Activated CD8-positive, alpha-beta memory T cell treated with anti-CD3 and anti-CD28 coated beads, Interleukin-2, amount 10 ng/mL, durations not matched to agents 7 days and 5 days (primary cell): ENCODE measurements around the gene OPCML. TPM values are rescaled to one million over a fixed set of nuclear protein-coding genes. Genes with fewer than 3 reads are reported as not detected.

Experiments
- ATAC-seq: fragments of 150-1000 bp; cut with Tn5 transposase; one replicate; pipeline ENCODE4 v1.10.0; 2021; ENCODE audit warnings: moderate library complexity
- CTCF ChIA-PET: fragments of 350-600 bp; sonication (Branson Sonifier 250); formaldehyde crosslinking; loops from one replicate; lab custom pipeline; 2021; ENCODE audit warnings: antibody characterized with exemption; lab: Charles Lee
- DNase-seq: peaks from one replicate; pipeline ENCODE4 v3.0.0-alpha.2; 2020
- H3K27ac Mint-ChIP-seq: one replicate; pipeline ENCODE4 v1.8.0; 2021; ENCODE audit warnings: mild to moderate bottlenecking, mixed read lengths
- H3K27me3 Mint-ChIP-seq: one replicate; pipeline ENCODE4 v1.8.0; 2021; ENCODE audit warnings: mixed read lengths
- H3K36me3 Mint-ChIP-seq: one replicate; pipeline ENCODE4 v1.8.0; 2021; ENCODE audit warnings: mild to moderate bottlenecking, mixed read lengths
- H3K4me1 Mint-ChIP-seq: one replicate; pipeline ENCODE4 v1.8.0; 2021; ENCODE audit warnings: mixed read lengths
- H3K4me3 Mint-ChIP-seq: one replicate; pipeline ENCODE4 v1.8.0; 2021; ENCODE audit warnings: mild to moderate bottlenecking, moderate library complexity, mixed read lengths
- H3K9me3 Mint-ChIP-seq: one replicate; pipeline ENCODE4 v1.8.0; 2022; ENCODE audit warnings: low read depth, mixed read lengths
- total RNA-seq, 2 experiments: library from RNA; stranded (reverse); gene quantifications; one replicate each; pipeline ENCODE4 v1.2.3, GENCODE V29; 2021

Gene OPCML
- total RNA-seq, 2 experiments from 2014 or later = not detected

GRCh38 chr11:133222425-133223330 lies 309.6 kb downstream of the OPCML start:
- no peaks in the 10 kb centered on the region for H3K36me3 Mint-ChIP-seq
- no peak for DNase-seq
- H3K4me1 Mint-ChIP-seq = no peaks in the 10 kb centered on the region
- no peaks in the 10 kb centered on the region for H3K27me3 Mint-ChIP-seq
- CTCF ChIA-PET = no interaction called here
- H3K9me3 Mint-ChIP-seq = no peaks in the 10 kb centered on the region
- ATAC-seq = no peak
- H3K4me3 Mint-ChIP-seq = no peak overlapping the region
- no peak overlapping the region for H3K27ac Mint-ChIP-seq

GRCh38 chr11:133219543-133219942 lies 312.8 kb downstream of the OPCML start:
- no peaks in the 10 kb centered on the region for H3K36me3 Mint-ChIP-seq
- no peaks in the 10 kb centered on the region for H3K4me1 Mint-ChIP-seq

GRCh38 chr11:133216813-133217212 lies 315.5 kb downstream of the OPCML start:
- no peak for ATAC-seq
- CTCF ChIA-PET = no interaction called here
- DNase-seq = no peak
- Mint-ChIP-seq H3K27me3 (no peaks in the 10 kb centered on the region), H3K9me3 (no peaks in the 10 kb centered on the region), H3K27ac (no peak overlapping the region), H3K4me3 (no peak overlapping the region), H3K4me1 (no peaks in the 10 kb centered on the region), H3K36me3 (no peaks in the 10 kb centered on the region)

More at GRCh38 chr11:133219543-133219942, 312.8 kb downstream of the OPCML start:
- Mint-ChIP-seq H3K4me3 (no peak overlapping the region), H3K9me3 (no peaks in the 10 kb centered on the region), H3K27ac (no peak overlapping the region), H3K27me3 (no peaks in the 10 kb centered on the region)
- CTCF ChIA-PET = no interaction called here
- ATAC-seq (no peak), DNase-seq (no peak)

- no peaks in the 10 kb centered on the region for H3K36me3 Mint-ChIP-seq
- H3K27me3 Mint-ChIP-seq = no peaks in the 10 kb centered on the region
- no peaks in the 10 kb centered on the region for H3K4me1 Mint-ChIP-seq
- CTCF ChIA-PET = no interaction called here
- no peak for DNase-seq
- no peak overlapping the region for H3K27ac Mint-ChIP-seq
- no peak overlapping the region for H3K4me3 Mint-ChIP-seq
- no peak for ATAC-seq
- H3K9me3 Mint-ChIP-seq = no peaks in the 10 kb centered on the region
These were observed 316.6 kb downstream of the OPCML start for GRCh38 chr11:133215596-133216230.

GRCh38 chr11:133214646-133215045 lies 317.7 kb downstream of the OPCML start:
- no peak for ATAC-seq
- Mint-ChIP-seq H3K27me3 (no peaks in the 10 kb centered on the region), H3K36me3 (no peaks in the 10 kb centered on the region), H3K9me3 (no peaks in the 10 kb centered on the region), H3K4me1 (no peaks in the 10 kb centered on the region), H3K4me3 (no peak overlapping the region), H3K27ac (no peak overlapping the region)
- no peak for DNase-seq
- CTCF ChIA-PET = no interaction called here

GRCh38 chr11:133212201-133212600 lies 320.1 kb downstream of the OPCML start:
- Mint-ChIP-seq H3K9me3 (peaks cover 1% of the 10 kb centered on the region), H3K36me3 (no peaks in the 10 kb centered on the region), H3K4me3 (no peak overlapping the region), H3K4me1 (no peaks in the 10 kb centered on the region), H3K27me3 (no peaks in the 10 kb centered on the region), H3K27ac (no peak overlapping the region)
- DNase-seq (no peak), ATAC-seq (no peak)
- CTCF ChIA-PET = no interaction called here

GRCh38 chr11:133207995-133208394 lies 324.3 kb downstream of the OPCML start:
- no peaks in the 10 kb centered on the region for H3K36me3 Mint-ChIP-seq
- CTCF ChIA-PET = no interaction called here
- H3K9me3 Mint-ChIP-seq = peaks cover 2% of the 10 kb centered on the region
- DNase-seq (no peak), ATAC-seq (no peak)
- no peaks in the 10 kb centered on the region for H3K27me3 Mint-ChIP-seq
- no peaks in the 10 kb centered on the region for H3K4me1 Mint-ChIP-seq
- no peak overlapping the region for H3K4me3 Mint-ChIP-seq
- no peak overlapping the region for H3K27ac Mint-ChIP-seq

GRCh38 chr11:133206313-133207005 lies 325.8 kb downstream of the OPCML start:
- no peak for ATAC-seq
- no peak overlapping the region for H3K4me3 Mint-ChIP-seq

GRCh38 chr11:133204158-133204557 lies 328.1 kb downstream of the OPCML start:
- DNase-seq (no peak), ATAC-seq (no peak)
- Mint-ChIP-seq H3K4me1 (no peaks in the 10 kb centered on the region), H3K36me3 (no peaks in the 10 kb centered on the region), H3K4me3 (no peak overlapping the region), H3K27ac (no peak overlapping the region), H3K9me3 (peaks cover 2% of the 10 kb centered on the region), H3K27me3 (no peaks in the 10 kb centered on the region)
- CTCF ChIA-PET = no interaction called here

More at GRCh38 chr11:133206313-133207005, 325.8 kb downstream of the OPCML start:
- Mint-ChIP-seq H3K27ac (no peak overlapping the region), H3K36me3 (no peaks in the 10 kb centered on the region), H3K27me3 (no peaks in the 10 kb centered on the region), H3K4me1 (no peaks in the 10 kb centered on the region), H3K9me3 (peaks cover 2% of the 10 kb centered on the region)
- DNase-seq = no peak
- CTCF ChIA-PET = no interaction called here

- DNase-seq = no peak
- CTCF ChIA-PET = interaction anchor here (0.9 kb wide), 1 partner anchor 15 kb away, joined by 3 read pairs; no protein-coding TSS in a partner anchor
These were observed 329.5 kb downstream of the OPCML start for GRCh38 chr11:133202816-133203215.

GRCh38 chr11:133198438-133198837 lies 333.9 kb downstream of the OPCML start:
- ATAC-seq = no peak

More at GRCh38 chr11:133202816-133203215, 329.5 kb downstream of the OPCML start:
- no peak overlapping the region for H3K27ac Mint-ChIP-seq
- no peak for ATAC-seq
- no peaks in the 10 kb centered on the region for H3K36me3 Mint-ChIP-seq
- H3K4me3 Mint-ChIP-seq = no peak overlapping the region
- H3K9me3 Mint-ChIP-seq = peaks cover 2% of the 10 kb centered on the region
- H3K4me1 Mint-ChIP-seq = no peaks in the 10 kb centered on the region
- H3K27me3 Mint-ChIP-seq = no peaks in the 10 kb centered on the region

GRCh38 chr11:133197425-133197824 lies 334.9 kb downstream of the OPCML start:
- no peaks in the 10 kb centered on the region for H3K27me3 Mint-ChIP-seq
- no peak overlapping the region for H3K27ac Mint-ChIP-seq
- DNase-seq = no peak
- H3K4me1 Mint-ChIP-seq = no peaks in the 10 kb centered on the region
- H3K9me3 Mint-ChIP-seq = no peaks in the 10 kb centered on the region
- CTCF ChIA-PET = no interaction called here
- no peak overlapping the region for H3K4me3 Mint-ChIP-seq
- ATAC-seq = no peak
- no peaks in the 10 kb centered on the region for H3K36me3 Mint-ChIP-seq

More at GRCh38 chr11:133198438-133198837, 333.9 kb downstream of the OPCML start:
- no peak overlapping the region for H3K27ac Mint-ChIP-seq
- no peaks in the 10 kb centered on the region for H3K4me1 Mint-ChIP-seq
- CTCF ChIA-PET = no interaction called here
- no peaks in the 10 kb centered on the region for H3K36me3 Mint-ChIP-seq
- H3K9me3 Mint-ChIP-seq = no peaks in the 10 kb centered on the region
- no peak for DNase-seq
- H3K27me3 Mint-ChIP-seq = no peaks in the 10 kb centered on the region
- H3K4me3 Mint-ChIP-seq = no peak overlapping the region

- CTCF ChIA-PET = no interaction called here
- H3K9me3 Mint-ChIP-seq = no peaks in the 10 kb centered on the region
- DNase-seq (no peak), ATAC-seq (no peak)
- no peak overlapping the region for H3K27ac Mint-ChIP-seq
- H3K4me1 Mint-ChIP-seq = no peaks in the 10 kb centered on the region
- no peak overlapping the region for H3K4me3 Mint-ChIP-seq
- H3K27me3 Mint-ChIP-seq = no peaks in the 10 kb centered on the region
- no peaks in the 10 kb centered on the region for H3K36me3 Mint-ChIP-seq
These were observed 340.4 kb downstream of the OPCML start for GRCh38 chr11:133191931-133192330.
